Inflammatory macrophage (primary cell): ENCODE data around the gene THSD4.

Experiments
- DNase-seq, 2 donors: peaks; one replicate each; pipeline ENCODE4 v3.0.0-alpha.2; 2020 to 2022

The THSD4 gene

GRCh38 chr15:71821547-71822129, 706.4 kb downstream of the THSD4 start:
- DNase-seq = no peak

GRCh38 chr15:71822890-71823630, 707.8 kb downstream of the THSD4 start:
- no peak for DNase-seq

GRCh38 chr15:71823801-71824200, 708.5 kb downstream of the THSD4 start:
- DNase-seq = no peak

- no peak for DNase-seq
Measured at GRCh38 chr15:71825021-71825730, 709.9 kb downstream of the THSD4 start.

GRCh38 chr15:71826196-71826595, 710.9 kb downstream of the THSD4 start:
- DNase-seq = no peak

- no peak for DNase-seq
Measured at GRCh38 chr15:71830981-71831380, 715.7 kb downstream of the THSD4 start.
